ES-I3 (cell line): ENCODE measurements around the gene CTNND2.

ENCODE experiments used
- H3K36me3 ChIP-seq: 2 replicates; pipeline ENCODE4 v1.6.1; 2013; ENCODE audit warnings: mild to moderate bottlenecking, low read length, control low read depth, moderate library complexity; ENCODE audit not compliant: insufficient read depth
- H3K4me1 ChIP-seq: 2 replicates; pipeline ENCODE4 v1.6.1; 2013; ENCODE audit warnings: mild to moderate bottlenecking, control low read depth, low read length; ENCODE audit not compliant: insufficient read depth
- H3K9ac ChIP-seq: 2 replicates; pipeline ENCODE4 v1.6.1; 2013; ENCODE audit warnings: low read depth, mild to moderate bottlenecking, low read length, moderate library complexity
- H3K9me3 ChIP-seq: 2 replicates; pipeline ENCODE4 v1.6.1; 2013; ENCODE audit warnings: mild to moderate bottlenecking, low read length, moderate library complexity; ENCODE audit not compliant: control insufficient read depth, insufficient read depth

CTNND2 gene

GRCh38 chr5:11785771-11786352, 118.4 kb downstream of the CTNND2 start:
- Histone ChIP-seq H3K4me1 (no peaks in the 10 kb centered on the region), H3K36me3 (no peaks in the 10 kb centered on the region), H3K9me3 (no peaks in the 10 kb centered on the region)

GRCh38 chr5:11780641-11781345, 123.5 kb downstream of the CTNND2 start:
- H3K4me1 ChIP-seq = no peaks in the 10 kb centered on the region
- no peaks in the 10 kb centered on the region for H3K9me3 ChIP-seq
- H3K9ac ChIP-seq = no peak overlapping the region
- no peaks in the 10 kb centered on the region for H3K36me3 ChIP-seq

More at GRCh38 chr5:11785771-11786352, 118.4 kb downstream of the CTNND2 start:
- H3K9ac ChIP-seq = no peak overlapping the region

- Histone ChIP-seq H3K4me1 (no peaks in the 10 kb centered on the region), H3K36me3 (no peaks in the 10 kb centered on the region), H3K9ac (no peak overlapping the region), H3K9me3 (no peaks in the 10 kb centered on the region)
Measured at GRCh38 chr5:11777096-11777495, 127.2 kb downstream of the CTNND2 start.

- H3K9ac ChIP-seq = no peak overlapping the region
- H3K36me3 ChIP-seq = no peaks in the 10 kb centered on the region
- no peaks in the 10 kb centered on the region for H3K9me3 ChIP-seq
- no peaks in the 10 kb centered on the region for H3K4me1 ChIP-seq
Measured at GRCh38 chr5:11770310-11770709, 133.9 kb downstream of the CTNND2 start.

- Histone ChIP-seq H3K36me3 (no peaks in the 10 kb centered on the region), H3K9me3 (no peaks in the 10 kb centered on the region), H3K4me1 (no peaks in the 10 kb centered on the region), H3K9ac (no peak overlapping the region)
Measured at GRCh38 chr5:11760934-11761603, 143.2 kb downstream of the CTNND2 start.

- H3K9ac ChIP-seq = no peak overlapping the region
- no peaks in the 10 kb centered on the region for H3K36me3 ChIP-seq
- H3K4me1 ChIP-seq = no peaks in the 10 kb centered on the region
- H3K9me3 ChIP-seq = no peaks in the 10 kb centered on the region
Measured at GRCh38 chr5:11758321-11758720, 145.9 kb downstream of the CTNND2 start.

GRCh38 chr5:11757661-11758060, 146.6 kb downstream of the CTNND2 start:
- no peaks in the 10 kb centered on the region for H3K4me1 ChIP-seq
- no peaks in the 10 kb centered on the region for H3K9me3 ChIP-seq
- no peaks in the 10 kb centered on the region for H3K36me3 ChIP-seq
- H3K9ac ChIP-seq = no peak overlapping the region

GRCh38 chr5:11737010-11737409, 167.2 kb downstream of the CTNND2 start:
- Histone ChIP-seq H3K36me3 (no peaks in the 10 kb centered on the region; the same call in 1 of the 2 replicates), H3K4me1 (no peaks in the 10 kb centered on the region), H3K9me3 (no peaks in the 10 kb centered on the region), H3K9ac (no peak overlapping the region)

- H3K9ac ChIP-seq = no peak overlapping the region
- no peaks in the 10 kb centered on the region for H3K9me3 ChIP-seq
- no peaks in the 10 kb centered on the region for H3K4me1 ChIP-seq
- no peaks in the 10 kb centered on the region; the same call in 1 of the 2 replicates for H3K36me3 ChIP-seq
Measured at GRCh38 chr5:11734369-11734768, 169.9 kb downstream of the CTNND2 start.

GRCh38 chr5:11733840-11734192, 170.4 kb downstream of the CTNND2 start:
- H3K9ac ChIP-seq = no peak overlapping the region
- no peaks in the 10 kb centered on the region for H3K4me1 ChIP-seq
- no peaks in the 10 kb centered on the region for H3K9me3 ChIP-seq
- H3K36me3 ChIP-seq = no peaks in the 10 kb centered on the region; the same call in 1 of the 2 replicates

- no peak overlapping the region for H3K9ac ChIP-seq
- H3K36me3 ChIP-seq = no peaks in the 10 kb centered on the region; the same call in 1 of the 2 replicates
- H3K9me3 ChIP-seq = no peaks in the 10 kb centered on the region
- no peaks in the 10 kb centered on the region for H3K4me1 ChIP-seq
Measured at GRCh38 chr5:11733185-11733839, 170.9 kb downstream of the CTNND2 start.

- no peaks in the 10 kb centered on the region for H3K36me3 ChIP-seq
- no peaks in the 10 kb centered on the region for H3K4me1 ChIP-seq
Measured at GRCh38 chr5:11724940-11725339, 179.3 kb downstream of the CTNND2 start.

GRCh38 chr5:11719888-11720481, 184.3 kb downstream of the CTNND2 start:
- H3K9me3 ChIP-seq = no peaks in the 10 kb centered on the region
- H3K36me3 ChIP-seq = no peaks in the 10 kb centered on the region
- no peaks in the 10 kb centered on the region; the same call in 1 of the 2 replicates for H3K4me1 ChIP-seq
- no peak overlapping the region for H3K9ac ChIP-seq

More at GRCh38 chr5:11724940-11725339, 179.3 kb downstream of the CTNND2 start:
- Histone ChIP-seq H3K9ac (no peak overlapping the region), H3K9me3 (no peaks in the 10 kb centered on the region)

GRCh38 chr5:11715461-11716196, 188.6 kb downstream of the CTNND2 start:
- H3K9me3 ChIP-seq = no peaks in the 10 kb centered on the region
- no peaks in the 10 kb centered on the region for H3K36me3 ChIP-seq
- no peaks in the 10 kb centered on the region; the same call in 1 of the 2 replicates for H3K4me1 ChIP-seq
- H3K9ac ChIP-seq = no peak overlapping the region
